A673 (cell line): Measurements from ENCODE around the gene ATP8A2. TPM values are rescaled to one million over a fixed set of nuclear protein-coding genes. Genes with fewer than 3 reads are reported as not detected.
"Not testable (repeated sequence)": the region's sequence is repeated elsewhere in the genome, so short reads cannot be mapped to it uniquely, and the experiment has no call there.

Source experiments
- BruUV-seq: library from RNA; stranded (reverse); fragments of 400-500 nt; replicated peaks from 2 replicates; lab custom pipeline; 2021; lab: Mats Ljungman, UMichigan
- CTCF ChIA-PET: fragments of 300-600 bp; sonication (Branson Sonifier 250); formaldehyde crosslinking; loops from one replicate; lab custom pipeline; 2022; ENCODE audit warnings: antibody characterized with exemption; lab: Charles Lee
- POLR2A ChIA-PET: fragments of 300-600 bp; sonication (Branson Sonifier 250); formaldehyde crosslinking; loops from one replicate; lab custom pipeline; 2022; ENCODE audit warnings: antibody characterized with exemption; ENCODE audit not compliant: low non-redundant PET; lab: Charles Lee
- DNase-seq: peaks from one replicate; pipeline ENCODE4 v3.0.0-alpha.2; 2015; ENCODE audit warnings: low spot score
- H3K27ac ChIP-seq: fragments of 200-600 bp; sonication (generic); 2 replicates; pipeline ENCODE4 v1.5.1; 2016; ENCODE audit warnings: mixed run types, low read depth, mild to moderate bottlenecking, mixed read lengths, antibody characterized with exemption, low read length; ENCODE audit not compliant: poor library complexity, severe bottlenecking
- H3K27me3 ChIP-seq: fragments of 200-600 bp; sonication (generic); replicated peaks from 2 replicates; pipeline ENCODE4 v1.6.1; 2017; ENCODE audit warnings: mixed run types, low read depth, mild to moderate bottlenecking, mixed read lengths, antibody characterized with exemption, low read length; ENCODE audit not compliant: insufficient read depth, poor library complexity
- H3K36me3 ChIP-seq: fragments of 200-600 bp; sonication (generic); 2 replicates; pipeline ENCODE4 v1.6.1; 2016; ENCODE audit warnings: mixed run types, mild to moderate bottlenecking, mixed read lengths, antibody characterized with exemption, low read length; ENCODE audit not compliant: insufficient read depth, poor library complexity, severe bottlenecking
- H3K4me1 ChIP-seq: fragments of 200-600 bp; sonication (generic); 2 replicates; pipeline ENCODE4 v1.6.1; 2017; ENCODE audit warnings: mixed run types, mild to moderate bottlenecking, mixed read lengths, antibody characterized with exemption, low read length; ENCODE audit not compliant: insufficient read depth, poor library complexity, severe bottlenecking
- H3K4me3 ChIP-seq: fragments of 200-600 bp; sonication (generic); 2 replicates; pipeline ENCODE4 v1.5.1; 2016; ENCODE audit warnings: low read depth, mixed run types, mild to moderate bottlenecking, mixed read lengths, low read length; ENCODE audit not compliant: poor library complexity, severe bottlenecking
- H3K9me3 ChIP-seq: fragments of 200-600 bp; sonication (generic); 2 replicates; pipeline ENCODE4 v1.6.1; 2016; ENCODE audit warnings: mixed run types, low read depth, mild to moderate bottlenecking, mixed read lengths, antibody characterized with exemption, low read length; ENCODE audit not compliant: poor library complexity, severe bottlenecking
- CTCF ChIP-seq: fragments of 300-800, 200-600 bp; sonication (generic); conservative IDR thresholded peaks from 2 replicates; pipeline ENCODE4 v1.5.1; 2017; ENCODE audit warnings: low read depth, mild to moderate bottlenecking, antibody characterized with exemption, low read length, moderate library complexity, mixed read lengths
- EZH2 ChIP-seq: fragments of 200-600 bp; sonication (generic); IDR thresholded peaks from 2 replicates; pipeline ENCODE4 v1.6.1; 2017; ENCODE audit warnings: borderline replicate concordance, low read depth, mild to moderate bottlenecking, mixed read lengths, antibody characterized with exemption, low read length; ENCODE audit not compliant: poor library complexity, severe bottlenecking
- intact Hi-C: fragments of 100-400 bp; cut with micrococcal nuclease; formaldehyde crosslinking; loops from one replicate; pipeline ENCODE4 v1.10.0; 2022; ENCODE audit not compliant: unreplicated experiment
- total RNA-seq: library from RNA; stranded (reverse); gene quantifications from 2 replicates; pipeline ENCODE4 v1.2.3, GENCODE V29; 2021

Gene ATP8A2
- total RNA-seq, 1 experiment from 2014 or later = 0.92 TPM

GRCh38 chr13:25503856-25504255 lies 132.1 kb downstream of the ATP8A2 start:
- H3K4me1 ChIP-seq = no peaks in the 10 kb centered on the region
- no peak overlapping the region for H3K4me3 ChIP-seq
- no peaks in the 10 kb centered on the region for H3K36me3 ChIP-seq
- H3K27me3 ChIP-seq = peaks cover 2% of the 10 kb centered on the region
- no peak for DNase-seq
- ChIA-PET CTCF (no interaction called here), POLR2A (no interaction called here)
- BruUV-seq = no TSS peak
- TF ChIP-seq CTCF (no peak), EZH2 (no peak)
- H3K9me3 ChIP-seq = no peaks in the 10 kb centered on the region
- no peak overlapping the region for H3K27ac ChIP-seq
- intact Hi-C loops = no loop called here

DNA sequence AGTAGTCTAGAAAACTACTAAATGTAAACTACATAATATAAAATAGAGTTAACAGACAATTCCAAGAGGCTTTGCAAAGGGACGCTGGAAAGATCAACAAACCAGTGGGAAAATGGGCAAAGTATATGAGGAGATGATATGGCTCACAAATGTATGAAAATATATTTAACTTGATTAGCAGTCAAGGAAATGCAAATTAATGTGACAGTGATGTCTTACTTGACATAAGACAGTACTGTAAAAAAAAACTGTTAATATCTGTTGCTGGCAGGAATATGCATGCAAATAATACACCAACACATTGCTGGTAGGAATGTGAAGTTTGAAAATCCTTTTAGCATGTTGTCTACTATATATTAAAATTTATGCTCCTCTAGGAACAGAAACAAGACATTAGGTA lies 136.1 kb downstream of the ATP8A2 start:
- no peak overlapping the region for H3K27ac ChIP-seq
- H3K9me3 ChIP-seq = peaks cover 6% of the 10 kb centered on the region
- H3K4me1 ChIP-seq = no peaks in the 10 kb centered on the region
- DNase-seq = no peak
- intact Hi-C loops = no loop called here
- no TSS peak for BruUV-seq
- ChIA-PET POLR2A (no interaction called here), CTCF (no interaction called here)
- no peak for TF ChIP-seq EZH2
- TF ChIP-seq CTCF = no peak
- H3K27me3 ChIP-seq = no peaks in the 10 kb centered on the region
- no peaks in the 10 kb centered on the region for H3K36me3 ChIP-seq
- H3K4me3 ChIP-seq = no peak overlapping the region

DNA sequence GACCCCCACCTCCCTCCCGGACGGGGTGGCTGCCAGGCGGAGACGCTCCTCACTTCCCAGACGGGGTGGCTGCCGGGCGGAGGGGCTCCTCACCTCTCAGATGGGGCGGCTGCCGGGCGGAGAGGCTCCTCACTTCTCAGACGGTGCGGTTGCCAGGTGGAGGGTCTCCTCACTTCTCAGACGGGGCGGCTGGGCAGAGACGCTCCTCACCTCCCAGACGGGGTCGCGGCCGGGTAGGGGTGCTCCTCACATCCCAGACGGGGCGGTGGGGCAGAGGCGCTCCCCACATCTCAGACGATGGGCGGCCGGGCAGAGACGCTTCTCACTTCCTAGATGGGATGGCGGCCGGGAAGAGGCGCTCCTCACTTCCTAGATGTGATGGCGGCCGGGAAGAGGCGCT lies 141.3 kb downstream of the ATP8A2 start:
- H3K9me3 ChIP-seq, DNase-seq, H3K27me3 ChIP-seq, intact Hi-C loops, H3K27ac ChIP-seq, CTCF ChIA-PET, H3K36me3 ChIP-seq, POLR2A ChIA-PET, BruUV-seq, H3K4me3 ChIP-seq, H3K4me1 ChIP-seq: not testable (repeated sequence)

- H3K4me1 ChIP-seq = no peaks in the 10 kb centered on the region
- intact Hi-C loops = no loop called here
- CTCF ChIA-PET = no interaction called here
- peaks cover 3% of the 10 kb centered on the region for H3K9me3 ChIP-seq
- no peak overlapping the region for H3K27ac ChIP-seq
- H3K4me3 ChIP-seq = no peak overlapping the region
- no peak for DNase-seq
- BruUV-seq = no TSS peak
- H3K36me3 ChIP-seq = no peaks in the 10 kb centered on the region
- no peaks in the 10 kb centered on the region for H3K27me3 ChIP-seq
- TF ChIP-seq CTCF (no peak), EZH2 (no peak)
- POLR2A ChIA-PET = no interaction called here
These were observed 146.7 kb downstream of the ATP8A2 start for GRCh38 chr13:25518441-25518840.
